ENCODE measurements around the gene C1orf21. TPM values are rescaled to one million over a fixed set of nuclear protein-coding genes. Genes with fewer than 3 reads are reported as not detected.

The C1orf21 gene
- total RNA-seq, 2 experiments from 2014 or later: 7.7 to 8.8 TPM

- ChIA-PET CTCF (no interaction called here), POLR2A (no interaction called here)
- DNase-seq: no peak
- no peak overlapping the region for H3K4me3 Mint-ChIP-seq
- no peaks in the 10 kb centered on the region for H3K27me3 Mint-ChIP-seq
- no peak overlapping the region for H3K27ac Mint-ChIP-seq
- H3K36me3 Mint-ChIP-seq (ENCODE audit: low read depth): no peaks in the 10 kb centered on the region
- H3K9me3 Mint-ChIP-seq: no peaks in the 10 kb centered on the region
- H3K4me1 Mint-ChIP-seq: peaks cover 32% of the 10 kb centered on the region
Observed at GRCh38 chr1:184494929-184495328, 108.1 kb downstream of the C1orf21 start.

GRCh38 chr1:184497959-184498723, 111.3 kb downstream of the C1orf21 start:
- Mint-ChIP-seq H3K4me1 (peaks cover 12% of the 10 kb centered on the region), H3K9me3 (no peaks in the 10 kb centered on the region), H3K27me3 (no peaks in the 10 kb centered on the region), H3K27ac (no peak overlapping the region), H3K4me3 (no peak overlapping the region), H3K36me3 (ENCODE audit: low read depth) (no peaks in the 10 kb centered on the region)
- no peak for DNase-seq
- POLR2A ChIA-PET: no interaction called here
- CTCF ChIA-PET: no interaction called here

- Mint-ChIP-seq H3K9me3 (no peaks in the 10 kb centered on the region), H3K4me3 (no peak overlapping the region), H3K27ac (no peak overlapping the region), H3K4me1 (peaks cover 2% of the 10 kb centered on the region), H3K36me3 (ENCODE audit: low read depth) (no peaks in the 10 kb centered on the region), H3K27me3 (peaks cover 10% of the 10 kb centered on the region)
- ChIA-PET POLR2A (no interaction called here), CTCF (no interaction called here)
- no peak for DNase-seq
Observed at GRCh38 chr1:184499616-184500015, 112.8 kb downstream of the C1orf21 start.

- H3K27me3 Mint-ChIP-seq: peaks cover 16% of the 10 kb centered on the region
Observed at GRCh38 chr1:184502161-184502560, 115.3 kb downstream of the C1orf21 start.

GRCh38 chr1:184503221-184503749, 116.5 kb downstream of the C1orf21 start:
- Mint-ChIP-seq H3K36me3 (ENCODE audit: low read depth) (no peaks in the 10 kb centered on the region), H3K4me3 (no peak overlapping the region), H3K4me1 (no peaks in the 10 kb centered on the region), H3K27ac (no peak overlapping the region), H3K27me3 (peaks cover 18% of the 10 kb centered on the region), H3K9me3 (no peaks in the 10 kb centered on the region)
- ChIA-PET CTCF (no interaction called here), POLR2A (no interaction called here)
- no peak for DNase-seq

More at GRCh38 chr1:184502161-184502560, 115.3 kb downstream of the C1orf21 start:
- DNase-seq: no peak
- Mint-ChIP-seq H3K9me3 (no peaks in the 10 kb centered on the region), H3K4me1 (no peaks in the 10 kb centered on the region), H3K4me3 (no peak overlapping the region), H3K27ac (no peak overlapping the region), H3K36me3 (ENCODE audit: low read depth) (no peaks in the 10 kb centered on the region)
- POLR2A ChIA-PET: no interaction called here
- CTCF ChIA-PET: no interaction called here

- ChIA-PET CTCF (no interaction called here), POLR2A (no interaction called here)
- Mint-ChIP-seq H3K36me3 (ENCODE audit: low read depth) (no peaks in the 10 kb centered on the region), H3K4me1 (no peaks in the 10 kb centered on the region), H3K9me3 (no peaks in the 10 kb centered on the region), H3K27me3 (peaks cover 26% of the 10 kb centered on the region), H3K4me3 (no peak overlapping the region), H3K27ac (no peak overlapping the region)
- no peak for DNase-seq
Observed at GRCh38 chr1:184504040-184504954, 117.5 kb downstream of the C1orf21 start.

- no peaks in the 10 kb centered on the region for H3K36me3 Mint-ChIP-seq (ENCODE audit: low read depth)
- peaks cover 26% of the 10 kb centered on the region for H3K27me3 Mint-ChIP-seq
- POLR2A ChIA-PET: no interaction called here
- no peaks in the 10 kb centered on the region for H3K9me3 Mint-ChIP-seq
- H3K4me1 Mint-ChIP-seq: no peaks in the 10 kb centered on the region
- H3K27ac Mint-ChIP-seq: no peak overlapping the region
- H3K4me3 Mint-ChIP-seq: no peak overlapping the region
- CTCF ChIA-PET: no interaction called here
- no peak for DNase-seq
Observed at GRCh38 chr1:184504955-184505338, 118.1 kb downstream of the C1orf21 start.

- H3K36me3 Mint-ChIP-seq (ENCODE audit: low read depth): no peaks in the 10 kb centered on the region
- no peak for DNase-seq
- peaks cover 26% of the 10 kb centered on the region for H3K27me3 Mint-ChIP-seq
- H3K4me1 Mint-ChIP-seq: no peaks in the 10 kb centered on the region
- CTCF ChIA-PET: no interaction called here
- no peaks in the 10 kb centered on the region for H3K9me3 Mint-ChIP-seq
- POLR2A ChIA-PET: no interaction called here
- H3K4me3 Mint-ChIP-seq: no peak overlapping the region
- H3K27ac Mint-ChIP-seq: no peak overlapping the region
Observed at GRCh38 chr1:184506481-184506880, 119.7 kb downstream of the C1orf21 start.

- Mint-ChIP-seq H3K27ac (no peak overlapping the region), H3K36me3 (ENCODE audit: low read depth) (no peaks in the 10 kb centered on the region), H3K27me3 (peaks cover 26% of the 10 kb centered on the region), H3K4me3 (no peak overlapping the region), H3K9me3 (no peaks in the 10 kb centered on the region), H3K4me1 (no peaks in the 10 kb centered on the region)
- ChIA-PET CTCF (no interaction called here), POLR2A (no interaction called here)
- DNase-seq: no peak
Observed at GRCh38 chr1:184507165-184507564, 120.3 kb downstream of the C1orf21 start.

- POLR2A ChIA-PET: no interaction called here
- CTCF ChIA-PET: interaction anchor here (1.5 kb wide), 1 partner anchor 11 kb away, joined by 3 read pairs; no protein-coding TSS in a partner anchor
- Mint-ChIP-seq H3K27ac (no peak overlapping the region), H3K4me1 (no peaks in the 10 kb centered on the region), H3K27me3 (peaks cover 26% of the 10 kb centered on the region), H3K4me3 (no peak overlapping the region), H3K9me3 (no peaks in the 10 kb centered on the region), H3K36me3 (ENCODE audit: low read depth) (no peaks in the 10 kb centered on the region)
- DNase-seq: no peak
Observed at GRCh38 chr1:184507604-184508280, 120.9 kb downstream of the C1orf21 start.

- no peak for DNase-seq
- POLR2A ChIA-PET: no interaction called here
- Mint-ChIP-seq H3K4me1 (no peaks in the 10 kb centered on the region), H3K27ac (no peak overlapping the region), H3K4me3 (no peak overlapping the region), H3K9me3 (no peaks in the 10 kb centered on the region), H3K27me3 (peaks cover 18% of the 10 kb centered on the region), H3K36me3 (ENCODE audit: low read depth) (no peaks in the 10 kb centered on the region)
- CTCF ChIA-PET: interaction anchor here (1.5 kb wide), 1 partner anchor 13 kb away, joined by 3 read pairs; no protein-coding TSS in a partner anchor
Observed at GRCh38 chr1:184509105-184509504, 122.3 kb downstream of the C1orf21 start.

GRCh38 chr1:184510110-184510509, 123.3 kb downstream of the C1orf21 start:
- no peaks in the 10 kb centered on the region for H3K4me1 Mint-ChIP-seq
- no peak for DNase-seq
- no peak overlapping the region for H3K27ac Mint-ChIP-seq
- no peaks in the 10 kb centered on the region for H3K36me3 Mint-ChIP-seq (ENCODE audit: low read depth)
- peaks cover 14% of the 10 kb centered on the region for H3K27me3 Mint-ChIP-seq
- no peak overlapping the region for H3K4me3 Mint-ChIP-seq
- CTCF ChIA-PET: interaction anchor here (1.1 kb wide), 1 partner anchor 19 kb away, joined by 3 read pairs; no protein-coding TSS in a partner anchor
- no peaks in the 10 kb centered on the region for H3K9me3 Mint-ChIP-seq
- POLR2A ChIA-PET: no interaction called here

GRCh38 chr1:184512724-184513123, 125.9 kb downstream of the C1orf21 start:
- ChIA-PET CTCF (no interaction called here), POLR2A (no interaction called here)
- peaks cover 18% of the 10 kb centered on the region for H3K27me3 Mint-ChIP-seq
- H3K4me1 Mint-ChIP-seq: no peaks in the 10 kb centered on the region
- no peak for DNase-seq
- H3K9me3 Mint-ChIP-seq: no peaks in the 10 kb centered on the region
- no peak overlapping the region for H3K27ac Mint-ChIP-seq
- no peak overlapping the region for H3K4me3 Mint-ChIP-seq
- no peaks in the 10 kb centered on the region for H3K36me3 Mint-ChIP-seq (ENCODE audit: low read depth)

All from activated CD4-positive, alpha-beta memory T cell treated with anti-CD3 and anti-CD28 coated beads, Interleukin-2, amount 10 ng/mL, durations not matched to agents 7 days and 5 days (primary cell).